A549 (cell line): Measurements from ENCODE around the gene MDH2. TPM values are rescaled to one million over a fixed set of nuclear protein-coding genes. Genes with fewer than 3 reads are reported as not detected.

ENCODE experiments used
- ATAC-seq, 2 experiments: fragments of 200-7000 bp in 1 of 2; fragments of >200 bp in 1 of 2; cut with Nextera tagmentation in 1 of 2; cut with Tn5 transposase in 1 of 2; 3 replicates each; pipeline versions ENCODE4 v1.8.0 to v1.9.1; 2018 to 2020; ENCODE audit warnings: mild to moderate bottlenecking in 1 of 2, moderate library complexity in 1 of 2
- CTCF ChIA-PET: fragments of 300-600 bp; sonication (Branson Sonifier 250); formaldehyde crosslinking; extraction: SDS; loops from one replicate; lab custom pipeline; 2021; ENCODE audit warnings: antibody characterized with exemption, inconsistent platforms; lab: Yijun Ruan, JAX
- POLR2A ChIA-PET: fragments of 350-600 bp; formaldehyde crosslinking; extraction: SDS; loops from one replicate; lab custom pipeline; 2021; ENCODE audit warnings: antibody characterized with exemption, inconsistent platforms; lab: Yijun Ruan, JAX
- DNase-seq, 2 experiments: peaks; one replicate each; pipeline versions ENCODE4 v3.0.0 to v3.0.0-alpha.2; 2011 to 2016; ENCODE audit warnings: low read depth in 1 of 2, low spot score in 1 of 2
- FAIRE-seq: peaks from 2 replicates; lab custom pipeline; 2011; peaks lifted over from hg19 to GRCh38; lab: Jason Lieb, UNC
- H3K27ac ChIP-seq, 2 experiments: fragments of >200 bp; sonication (Bioruptor Twin); formaldehyde crosslinking; 3 replicates each; pipeline ENCODE4 v1.5.1; 2016 to 2017
- H3K4me1 ChIP-seq: fragments of >200 bp; sonication (Bioruptor Twin); formaldehyde crosslinking; 3 replicates; pipeline ENCODE4 v1.6.1; 2016
- H3K4me2 ChIP-seq: fragments of >200 bp; sonication (Bioruptor Twin); formaldehyde crosslinking; 3 replicates; pipeline ENCODE4 v1.6.1; 2016
- H3K4me3 ChIP-seq: fragments of >200 bp; sonication (Bioruptor Twin); formaldehyde crosslinking; 3 replicates; pipeline ENCODE4 v1.5.1; 2016
- H3K9me3 ChIP-seq: fragments of >200 bp; sonication (Bioruptor Twin); formaldehyde crosslinking; 3 replicates; pipeline ENCODE4 v1.6.1; 2016
- CBX2 ChIP-seq: fragments of 200-600 bp; sonication (generic); IDR thresholded peaks from 2 replicates; pipeline ENCODE4 v1.6.1; 2016; ENCODE audit warnings: low read depth, mild to moderate bottlenecking, borderline replicate concordance
- CHD2 ChIP-seq: fragments of 150-350 bp; IDR thresholded peaks from 2 replicates; pipeline ENCODE4 v1.6.1; 2014; ENCODE audit warnings: low read length; ENCODE audit not compliant: partially characterized antibody
- CHD4 ChIP-seq: fragments of 200-600 bp; sonication (generic); IDR thresholded peaks from 2 replicates; pipeline ENCODE4 v1.6.1; 2016; ENCODE audit warnings: antibody characterized with exemption, mild to moderate bottlenecking, borderline replicate concordance
- EHMT2 ChIP-seq: fragments of 200-600 bp; sonication (generic); IDR thresholded peaks from 2 replicates; pipeline ENCODE4 v1.6.1; 2016; ENCODE audit warnings: antibody characterized with exemption, low read depth, mild to moderate bottlenecking, moderate library complexity
- EP300 ChIP-seq, 2 experiments: fragments of >200 bp; sonication (Bioruptor Twin); formaldehyde crosslinking; IDR thresholded peaks; 2 replicates in 1 of 2; 3 replicates in 1 of 2; pipeline ENCODE4 v1.6.1; 2016 to 2017
- ESRRA ChIP-seq: fragments of 150-350 bp; IDR thresholded peaks from 2 replicates; pipeline ENCODE4 v1.6.1; 2014; ENCODE audit warnings: mild to moderate bottlenecking, low read length, borderline replicate concordance
- FOXS1 ChIP-seq: fragments of 250-450 bp; sonication (Bioruptor Pico); IDR thresholded peaks from 2 replicates; pipeline ENCODE4 v1.5.0; 2020; ENCODE audit warnings: mild to moderate bottlenecking, moderate library complexity
- HES2 ChIP-seq: fragments of >200 bp; sonication (Bioruptor Twin); formaldehyde crosslinking; IDR thresholded peaks from 2 replicates; pipeline ENCODE4 v1.6.1; 2016
- HEYL ChIP-seq: fragments of 250-450 bp; sonication (Bioruptor Pico); IDR thresholded peaks from 2 replicates; pipeline ENCODE4 v1.8.0; 2021; ENCODE audit warnings: mild to moderate bottlenecking, moderate library complexity
- HMGXB4 ChIP-seq: fragments of 250-450 bp; sonication (Bioruptor Pico); IDR thresholded peaks from 2 replicates; pipeline ENCODE4 v1.5.0; 2021; ENCODE audit warnings: mild to moderate bottlenecking, moderate library complexity, borderline replicate concordance
- JUN ChIP-seq, 2 experiments: fragments of >200 bp; sonication (Bioruptor Twin); formaldehyde crosslinking; IDR thresholded peaks; 2 replicates in 1 of 2; 3 replicates in 1 of 2; pipeline ENCODE4 v1.6.1; 2016 to 2017
- JUNB ChIP-seq: fragments of >200 bp; sonication (Bioruptor Twin); formaldehyde crosslinking; IDR thresholded peaks from 2 replicates; pipeline ENCODE4 v1.6.1; 2016
- KDM5A ChIP-seq: fragments of 200-600 bp; sonication (generic); IDR thresholded peaks from 2 replicates; pipeline ENCODE4 v1.6.1; 2016; ENCODE audit warnings: antibody characterized with exemption, mild to moderate bottlenecking
- MAFK ChIP-seq: fragments of 450-650 bp; IDR thresholded peaks from 2 replicates; pipeline ENCODE4 v1.6.1; 2014; ENCODE audit not compliant: partially characterized antibody
- NPAS2 ChIP-seq: fragments of 250-450 bp; sonication (Bioruptor Pico); IDR thresholded peaks from 2 replicates; pipeline ENCODE4 v1.8.0; 2022; ENCODE audit warnings: mild to moderate bottlenecking, moderate library complexity, borderline replicate concordance
- PHF8 ChIP-seq: fragments of 200-600 bp; sonication (generic); IDR thresholded peaks from 2 replicates; pipeline ENCODE4 v1.6.1; 2016; ENCODE audit warnings: low read depth, mild to moderate bottlenecking, antibody characterized with exemption, moderate library complexity, borderline replicate concordance
- POLR2AphosphoS2 ChIP-seq: conservative IDR thresholded peaks from 2 replicates; pipeline ENCODE4 v1.6.1; 2012; ENCODE audit warnings: low read length, improper control_type of control experiment, inconsistent platforms
- RAD21 ChIP-seq, 2 experiments: fragments of >200 bp in 1 of 2; sonication (Bioruptor Twin) in 1 of 2; formaldehyde crosslinking in 1 of 2; IDR thresholded peaks in 1 of 2; conservative IDR thresholded peaks in 1 of 2; 2 replicates in 1 of 2; 3 replicates in 1 of 2; pipeline ENCODE4 v1.6.1; 2012 to 2018; ENCODE audit warnings: inconsistent platforms in 1 of 2
- RARB ChIP-seq: fragments of 250-450 bp; sonication (Bioruptor Pico); IDR thresholded peaks from 2 replicates; pipeline ENCODE4 v1.8.0; 2021; ENCODE audit warnings: mild to moderate bottlenecking, moderate library complexity
- RCOR1 ChIP-seq: fragments of 150-350 bp; IDR thresholded peaks from 2 replicates; pipeline ENCODE4 v1.6.1; 2014; ENCODE audit warnings: antibody characterized with exemption, low read length, low read depth
- REST ChIP-seq: fragments of 200-600 bp; sonication (generic); IDR thresholded peaks from 2 replicates; pipeline ENCODE4 v1.6.1; 2016; ENCODE audit warnings: antibody characterized with exemption, mild to moderate bottlenecking, moderate library complexity
- RFX5 ChIP-seq: fragments of 450-650 bp; IDR thresholded peaks from 2 replicates; pipeline ENCODE4 v1.7.1; 2014; ENCODE audit warnings: antibody characterized with exemption, mild to moderate bottlenecking, moderate library complexity
- RNF2 ChIP-seq: fragments of 200-600 bp; sonication (generic); IDR thresholded peaks from 2 replicates; pipeline ENCODE4 v1.6.1; 2016; ENCODE audit warnings: low read depth, mild to moderate bottlenecking, antibody characterized with exemption, moderate library complexity, borderline replicate concordance
- SMC3 ChIP-seq: fragments of >200 bp; sonication (Bioruptor Twin); formaldehyde crosslinking; IDR thresholded peaks from 3 replicates; pipeline ENCODE4 v1.6.1; 2018; ENCODE audit warnings: inconsistent platforms
- TFCP2L1 ChIP-seq: fragments of 250-450 bp; sonication (Bioruptor Pico); IDR thresholded peaks from 2 replicates; pipeline ENCODE4 v1.5.0; 2021; ENCODE audit warnings: mild to moderate bottlenecking
- ZNF302 ChIP-seq: fragments of 250-450 bp; sonication (Bioruptor Pico); IDR thresholded peaks from 2 replicates; pipeline ENCODE4 v1.9.0; 2021; ENCODE audit warnings: inconsistent platforms, mild to moderate bottlenecking, moderate library complexity
- ZSCAN20 ChIP-seq: fragments of 250-450 bp; sonication (Bioruptor Pico); IDR thresholded peaks from 2 replicates; pipeline ENCODE4 v1.8.0; 2022; ENCODE audit warnings: mild to moderate bottlenecking, moderate library complexity
- WGBS: methylation state at CpG from one replicate; pipeline ENCODE4 v1.1.6; 2017; ENCODE audit errors: missing lambda C conversion rate; 5-methylcytosine and 5-hydroxymethylcytosine counted together
- polyA plus RNA-seq, 4 experiments: library from polyadenylated mRNA; depleted of rRNA in 3 of 4; stranded (reverse); fragments of >200 nt; fragmentation: RNase III in 1 of 4; extraction: RNeasy Plus Mini Kit Qiagen cat#74134 plus additional on column Dnase treatment in 1 of 4; gene quantifications; 2 replicates in 3 of 4; 3 replicates in 1 of 4; pipeline ENCODE4 v1.2.3, GENCODE V29; 2011 to 2017
- TF ChIP-seq, protein P1 (sequence below): fragments of >200 bp; sonication (Bioruptor Twin); formaldehyde crosslinking; IDR thresholded peaks from 3 replicates; pipeline ENCODE4 v1.5.1; 2016

Gene MDH2
- polyA plus RNA-seq, 2 of the 4 experiments (the other 2 are of a cell fraction): 164 to 223 TPM

DNA sequence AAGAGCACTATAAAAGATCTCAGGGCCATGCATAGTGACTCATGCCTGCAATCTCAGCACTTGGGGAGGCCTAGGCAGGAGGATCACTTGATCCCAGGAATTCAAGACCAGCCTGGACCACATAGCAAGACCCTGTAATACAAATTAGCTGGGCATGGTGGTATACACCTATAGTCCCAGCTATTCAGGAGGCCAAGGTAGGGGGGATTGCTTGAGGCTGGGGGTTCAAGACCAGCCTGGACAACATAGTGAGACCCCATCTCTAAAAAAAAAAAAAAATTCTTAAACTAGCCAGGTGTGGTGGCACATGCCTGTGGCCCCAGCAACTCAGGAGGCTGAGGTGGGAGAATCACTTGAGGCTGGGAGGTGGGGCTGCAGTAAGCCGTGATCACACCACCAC lies 15.9 kb upstream of the MDH2 start:
- H3K4me2 ChIP-seq: no peak overlapping the region
- no peak overlapping the region for H3K4me3 ChIP-seq
- no peaks in the 10 kb centered on the region for H3K4me1 ChIP-seq
- no peaks in the 10 kb centered on the region for H3K9me3 ChIP-seq
- H3K27ac ChIP-seq: no peak overlapping the region
- ChIA-PET CTCF (interaction anchor here (0.6 to 2.3 kb wide), 2 partner anchors 11 to 77 kb away, joined by 3 to 7 read pairs; no protein-coding TSS in a partner anchor), POLR2A (no interaction called here)
- DNase-seq (no peak), ATAC-seq (no peak), FAIRE-seq (no peak)
- TF ChIP-seq RNF2 (no peak), POLR2AphosphoS2 (no peak), MAFK (no peak), EP300 (IDR thresholded peaks at IDR 0.05) (no peak), KDM5A (no peak), HMGXB4 (no peak), ZSCAN20 (CRISPR knock-in tag) (no peak), PHF8 (no peak), EHMT2 (no peak), NPAS2 (CRISPR knock-in tag) (no peak), JUNB (no peak), RAD21 (conservative IDR thresholded peaks at IDR 0.05 in 1 of 2, IDR thresholded peaks at IDR 0.05 in 1 of 2) (no peak), RCOR1 (no peak), SMC3 (no peak), FOXS1 (CRISPR knock-in tag) (no peak), CHD2 (no peak), TFCP2L1 (CRISPR knock-in tag) (no peak), REST (no peak)
- TF ChIP-seq, protein P1, sequence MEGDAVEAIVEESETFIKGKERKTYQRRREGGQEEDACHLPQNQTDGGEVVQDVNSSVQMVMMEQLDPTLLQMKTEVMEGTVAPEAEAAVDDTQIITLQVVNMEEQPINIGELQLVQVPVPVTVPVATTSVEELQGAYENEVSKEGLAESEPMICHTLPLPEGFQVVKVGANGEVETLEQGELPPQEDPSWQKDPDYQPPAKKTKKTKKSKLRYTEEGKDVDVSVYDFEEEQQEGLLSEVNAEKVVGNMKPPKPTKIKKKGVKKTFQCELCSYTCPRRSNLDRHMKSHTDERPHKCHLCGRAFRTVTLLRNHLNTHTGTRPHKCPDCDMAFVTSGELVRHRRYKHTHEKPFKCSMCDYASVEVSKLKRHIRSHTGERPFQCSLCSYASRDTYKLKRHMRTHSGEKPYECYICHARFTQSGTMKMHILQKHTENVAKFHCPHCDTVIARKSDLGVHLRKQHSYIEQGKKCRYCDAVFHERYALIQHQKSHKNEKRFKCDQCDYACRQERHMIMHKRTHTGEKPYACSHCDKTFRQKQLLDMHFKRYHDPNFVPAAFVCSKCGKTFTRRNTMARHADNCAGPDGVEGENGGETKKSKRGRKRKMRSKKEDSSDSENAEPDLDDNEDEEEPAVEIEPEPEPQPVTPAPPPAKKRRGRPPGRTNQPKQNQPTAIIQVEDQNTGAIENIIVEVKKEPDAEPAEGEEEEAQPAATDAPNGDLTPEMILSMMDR: no peak
- WGBS: 100% methylated on average over 1 of the region's 1 CpG

GRCh38 chr7:76037310-76037709 lies 10.6 kb upstream of the MDH2 start:
- peak in 1 of 2 experiments; percentile 17 for DNase-seq

More at GRCh38 chr7:76037310-76037709, 10.6 kb upstream of the MDH2 start:
- Histone ChIP-seq H3K9me3 (no peaks in the 10 kb centered on the region), H3K4me2 (no peak overlapping the region), H3K4me1 (peaks cover 7% of the 10 kb centered on the region; the same call in 2 of the 3 replicates), H3K27ac (no peak overlapping the region), H3K4me3 (no peak overlapping the region)
- CTCF ChIA-PET: interaction anchor here (0.7 to 3.1 kb wide), 4 partner anchors 8 to 92 kb away, joined by 3 to 18 read pairs (median 4); no protein-coding TSS in a partner anchor
- 100% methylated on average over 1 of the region's 5 CpGs for WGBS
- TF ChIP-seq CHD4 (no peak), ZNF302 (no peak), KDM5A (no peak), HEYL (CRISPR knock-in tag) (no peak), RARB (no peak), ESRRA (no peak), CBX2 (no peak), HES2 (no peak), JUN (IDR thresholded peaks at IDR 0.05) (no peak), POLR2AphosphoS2 (no peak), RFX5 (no peak)
- TF ChIP-seq, protein P1: no peak
- FAIRE-seq (no peak), ATAC-seq (peak; percentile 20 to 58; a peak in 3 of 6 replicates)
- POLR2A ChIA-PET: interaction anchor here (1.6 kb wide), 1 partner anchor 11 kb away, joined by 7 read pairs; the partner anchor contains the start of genes MDH2 and STYXL1
